Measurements from ENCODE around the gene CNEP1R1. TPM values are rescaled to one million over a fixed set of nuclear protein-coding genes. Genes with fewer than 3 reads are reported as not detected.
A peak's percentile ranks its signal among the peaks of the same experiment; 100 is the strongest.

Gene CNEP1R1, protein sequence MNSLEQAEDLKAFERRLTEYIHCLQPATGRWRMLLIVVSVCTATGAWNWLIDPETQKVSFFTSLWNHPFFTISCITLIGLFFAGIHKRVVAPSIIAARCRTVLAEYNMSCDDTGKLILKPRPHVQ
- total RNA-seq (ENCODE audit: low replicate concordance) = 19.1 and 38.5 TPM in 2 replicates

DNA sequence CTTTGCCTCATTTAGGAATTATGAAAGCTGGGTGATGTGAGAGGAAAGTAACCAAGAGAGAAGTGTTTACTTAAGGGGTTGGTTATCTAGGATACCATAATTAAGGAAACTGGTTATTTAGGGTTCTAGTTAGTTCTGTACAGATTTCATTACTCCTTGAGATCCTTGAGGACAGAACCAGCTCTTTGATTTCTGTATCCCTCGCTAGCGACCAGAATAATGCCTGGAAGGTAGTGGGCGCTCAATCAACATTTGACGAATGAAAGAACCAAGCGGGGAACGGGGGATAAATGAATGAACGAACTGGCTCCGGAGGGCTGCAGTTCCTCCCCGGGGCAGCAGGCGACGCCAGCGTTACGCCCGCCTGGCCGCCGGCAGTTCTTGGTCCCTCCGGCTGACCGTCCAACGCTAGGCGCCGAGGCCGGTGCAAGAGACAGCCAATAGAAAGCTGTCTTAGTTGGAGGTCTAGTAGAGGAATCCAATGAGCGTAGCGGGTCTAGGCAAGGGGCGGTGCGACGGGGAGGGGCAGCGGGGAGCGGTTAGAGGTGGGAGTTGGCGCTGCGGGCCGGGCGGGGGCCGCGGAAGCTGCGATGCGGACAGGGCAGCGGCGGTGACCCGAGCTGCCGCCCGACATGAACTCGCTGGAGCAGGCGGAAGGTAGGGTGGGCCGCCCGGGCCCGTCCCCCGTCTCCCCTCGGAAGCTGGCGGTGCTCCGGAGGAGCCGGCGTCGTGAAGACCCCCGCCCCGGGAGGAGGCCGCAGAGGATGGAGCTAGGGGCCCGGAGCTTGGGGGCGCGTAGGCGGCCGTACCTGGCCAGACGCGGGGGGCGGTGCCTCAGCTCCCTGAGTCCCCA is at the start of gene CNEP1R1:
Gene CNEP1R1 (plus strand): TSS at position 542 of the 853 bp plus-strand sequence. CDS start 91 bp downstream, at position 633.
- DNase-seq (ENCODE audit: low read depth) = peak; percentile 97
- TF ChIP-seq, protein P1, sequence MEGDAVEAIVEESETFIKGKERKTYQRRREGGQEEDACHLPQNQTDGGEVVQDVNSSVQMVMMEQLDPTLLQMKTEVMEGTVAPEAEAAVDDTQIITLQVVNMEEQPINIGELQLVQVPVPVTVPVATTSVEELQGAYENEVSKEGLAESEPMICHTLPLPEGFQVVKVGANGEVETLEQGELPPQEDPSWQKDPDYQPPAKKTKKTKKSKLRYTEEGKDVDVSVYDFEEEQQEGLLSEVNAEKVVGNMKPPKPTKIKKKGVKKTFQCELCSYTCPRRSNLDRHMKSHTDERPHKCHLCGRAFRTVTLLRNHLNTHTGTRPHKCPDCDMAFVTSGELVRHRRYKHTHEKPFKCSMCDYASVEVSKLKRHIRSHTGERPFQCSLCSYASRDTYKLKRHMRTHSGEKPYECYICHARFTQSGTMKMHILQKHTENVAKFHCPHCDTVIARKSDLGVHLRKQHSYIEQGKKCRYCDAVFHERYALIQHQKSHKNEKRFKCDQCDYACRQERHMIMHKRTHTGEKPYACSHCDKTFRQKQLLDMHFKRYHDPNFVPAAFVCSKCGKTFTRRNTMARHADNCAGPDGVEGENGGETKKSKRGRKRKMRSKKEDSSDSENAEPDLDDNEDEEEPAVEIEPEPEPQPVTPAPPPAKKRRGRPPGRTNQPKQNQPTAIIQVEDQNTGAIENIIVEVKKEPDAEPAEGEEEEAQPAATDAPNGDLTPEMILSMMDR (IDR thresholded peaks at IDR 0.05; ENCODE audit: insufficient read depth, low read length) = peak; percentile 100
- peak within 1 kb of the TSS; percentile 96 for H3K4me3 ChIP-seq (ENCODE audit: low read depth, low read length)

- no peak overlapping the region for H3K4me3 ChIP-seq (ENCODE audit: low read depth, low read length)
- TF ChIP-seq, protein P1 (IDR thresholded peaks at IDR 0.05; ENCODE audit: insufficient read depth, low read length) = no peak
- no peak for DNase-seq (ENCODE audit: low read depth)
Observed at GRCh38 chr16:49977427-49977826, 47.6 kb upstream of the CNEP1R1 start.

DNA sequence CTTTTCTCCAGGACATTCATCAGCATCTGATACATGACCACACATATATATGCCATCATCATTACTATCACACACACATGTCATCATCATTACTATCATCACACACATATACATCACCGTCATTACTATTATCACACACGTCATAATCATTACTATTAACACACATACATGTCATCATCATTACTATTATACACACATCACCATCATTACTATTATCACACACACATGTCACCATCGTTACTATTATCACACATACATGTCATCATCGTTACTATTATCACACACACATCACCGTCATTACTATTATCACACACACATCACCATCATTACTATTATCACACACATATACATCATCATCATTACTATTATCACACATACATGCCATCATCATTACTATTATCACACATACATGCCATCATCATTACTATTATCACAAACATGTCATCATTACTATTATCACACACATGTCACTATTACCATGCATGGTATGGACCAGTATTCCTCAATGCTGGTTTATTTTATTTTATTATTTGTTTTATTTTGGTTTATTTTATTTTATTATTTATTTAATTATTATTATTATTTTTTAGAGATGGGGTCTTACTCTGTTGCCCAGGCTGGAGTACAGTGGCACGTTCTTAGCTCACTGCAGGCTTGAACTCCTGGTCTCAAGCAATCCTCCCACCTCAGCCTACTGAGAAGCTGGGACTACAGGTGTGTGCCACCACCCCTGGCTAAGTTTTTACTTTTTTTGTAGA is 46.3 kb upstream of the CNEP1R1 start:
- TF ChIP-seq, protein P1 (IDR thresholded peaks at IDR 0.05; ENCODE audit: insufficient read depth, low read length) = no peak
- no peak overlapping the region for H3K4me3 ChIP-seq (ENCODE audit: low read depth, low read length)
- DNase-seq (ENCODE audit: low read depth) = no peak

DNA sequence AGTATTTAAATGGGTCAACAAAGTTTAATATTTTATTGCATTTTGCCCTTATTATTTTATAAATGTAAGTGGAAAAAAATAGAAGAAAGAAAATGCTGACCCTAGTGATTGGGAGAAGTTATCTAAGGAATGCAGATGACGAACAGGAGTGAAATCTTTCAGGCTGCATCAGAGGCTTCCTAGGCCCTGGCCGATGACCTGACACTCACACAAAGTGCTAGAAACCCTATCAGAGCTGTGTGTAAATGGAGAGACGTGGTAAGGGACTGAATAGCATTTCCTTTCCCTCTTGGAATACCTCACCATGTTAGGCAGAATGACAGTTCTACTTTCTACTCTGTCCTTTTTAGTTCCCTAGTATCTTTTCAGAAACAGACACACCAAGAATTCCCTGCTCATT is 44.9 kb upstream of the CNEP1R1 start:
- peak; percentile 24 for DNase-seq (ENCODE audit: low read depth)
- TF ChIP-seq, protein P1 (IDR thresholded peaks at IDR 0.05; ENCODE audit: insufficient read depth, low read length) = no peak
- H3K4me3 ChIP-seq (ENCODE audit: low read depth, low read length) = no peak overlapping the region

DNA sequence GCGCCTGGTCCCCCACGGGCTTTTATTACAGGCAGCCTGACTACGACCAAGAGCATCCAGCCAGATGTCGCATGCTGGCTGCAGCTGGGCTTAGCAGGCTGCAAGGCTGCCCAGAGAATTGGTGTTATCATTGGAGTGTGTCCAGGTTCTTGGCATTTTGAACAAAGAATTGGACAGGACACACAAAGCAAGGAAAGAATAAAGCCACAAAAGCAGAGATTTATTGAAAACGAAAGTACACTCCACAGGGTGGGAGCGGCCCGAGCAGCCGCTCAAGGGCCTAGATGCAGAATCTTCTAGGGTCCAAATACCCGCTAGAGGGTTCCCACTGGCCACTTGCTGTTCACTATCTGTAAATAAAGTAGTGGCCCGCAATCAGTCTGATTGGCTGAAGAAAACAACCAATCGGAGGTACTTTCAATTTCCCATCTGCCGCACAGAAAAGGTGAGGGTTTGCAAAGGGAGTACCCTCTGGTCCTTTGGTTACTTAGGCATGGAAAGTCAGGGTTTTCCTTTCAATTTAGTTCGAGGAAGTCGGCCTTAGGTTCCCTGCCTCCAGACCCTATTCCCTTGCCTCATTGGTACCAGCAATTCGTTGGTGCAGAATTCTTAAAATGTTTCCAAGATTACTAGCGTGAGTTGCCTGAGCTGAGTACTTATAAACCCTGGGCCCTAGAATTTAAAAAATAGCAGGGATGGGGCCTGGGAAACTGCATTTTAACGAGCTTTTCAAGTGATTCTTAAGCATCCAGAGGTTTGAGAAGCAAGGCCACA is 38.5 kb upstream of the CNEP1R1 start:
- peak overlapping the region; percentile 37 for H3K4me3 ChIP-seq (ENCODE audit: low read depth, low read length)
- DNase-seq (ENCODE audit: low read depth) = peak; percentile 75
- TF ChIP-seq, protein P1 (IDR thresholded peaks at IDR 0.05; ENCODE audit: insufficient read depth, low read length) = no peak

- H3K4me3 ChIP-seq (ENCODE audit: low read depth, low read length) = no peak overlapping the region
Observed at GRCh38 chr16:49987381-49987780, 37.6 kb upstream of the CNEP1R1 start.

More at GRCh38 chr16:49987381-49987780, 37.6 kb upstream of the CNEP1R1 start:
- no peak for DNase-seq (ENCODE audit: low read depth)
- TF ChIP-seq, protein P1 (IDR thresholded peaks at IDR 0.05; ENCODE audit: insufficient read depth, low read length) = no peak
